Bronchial epithelial cell (primary cell): ENCODE data around the gene MAMDC4. TPM values are rescaled to one million over a fixed set of nuclear protein-coding genes. Genes with fewer than 3 reads are reported as not detected.
A peak's percentile ranks its signal among the peaks of the same experiment; 100 is the strongest.

Experiments used
- DNase-seq: peaks from one replicate; pipeline ENCODE4 v3.0.0-alpha.2; 2010; ENCODE audit warnings: low read depth
- FAIRE-seq: peaks from 2 replicates; lab custom pipeline; 2011; peaks lifted over from hg19 to GRCh38; lab: Jason Lieb, UNC
- H3K27me3 ChIP-seq: 2 replicates; pipeline ENCODE4 v1.5.1; 2011; ENCODE audit warnings: low read length; ENCODE audit not compliant: control insufficient read depth, insufficient read depth
- H3K36me3 ChIP-seq: 2 replicates; pipeline ENCODE4 v1.5.1; 2011; ENCODE audit warnings: low read length; ENCODE audit not compliant: control insufficient read depth, insufficient read depth
- H3K4me3 ChIP-seq: 2 replicates; pipeline ENCODE4 v1.5.1; 2011; ENCODE audit warnings: mild to moderate bottlenecking, low read depth, low read length, control low read depth
- total RNA-seq: library from RNA; depleted of rRNA; stranded (reverse); fragments of >200 nt; gene quantifications from 2 replicates; pipeline ENCODE4 v1.2.1, GENCODE V29; 2014
- TF ChIP-seq, protein P1 (sequence below): IDR thresholded peaks from 2 replicates; pipeline ENCODE4 v1.5.1; 2011; ENCODE audit warnings: mild to moderate bottlenecking, moderate library complexity, low read length, control low read depth, inconsistent platforms; ENCODE audit not compliant: insufficient read depth, severe bottlenecking

The MAMDC4 gene
- total RNA-seq, 1 donor from 2014 or later, result 1.1 TPM

DNA sequence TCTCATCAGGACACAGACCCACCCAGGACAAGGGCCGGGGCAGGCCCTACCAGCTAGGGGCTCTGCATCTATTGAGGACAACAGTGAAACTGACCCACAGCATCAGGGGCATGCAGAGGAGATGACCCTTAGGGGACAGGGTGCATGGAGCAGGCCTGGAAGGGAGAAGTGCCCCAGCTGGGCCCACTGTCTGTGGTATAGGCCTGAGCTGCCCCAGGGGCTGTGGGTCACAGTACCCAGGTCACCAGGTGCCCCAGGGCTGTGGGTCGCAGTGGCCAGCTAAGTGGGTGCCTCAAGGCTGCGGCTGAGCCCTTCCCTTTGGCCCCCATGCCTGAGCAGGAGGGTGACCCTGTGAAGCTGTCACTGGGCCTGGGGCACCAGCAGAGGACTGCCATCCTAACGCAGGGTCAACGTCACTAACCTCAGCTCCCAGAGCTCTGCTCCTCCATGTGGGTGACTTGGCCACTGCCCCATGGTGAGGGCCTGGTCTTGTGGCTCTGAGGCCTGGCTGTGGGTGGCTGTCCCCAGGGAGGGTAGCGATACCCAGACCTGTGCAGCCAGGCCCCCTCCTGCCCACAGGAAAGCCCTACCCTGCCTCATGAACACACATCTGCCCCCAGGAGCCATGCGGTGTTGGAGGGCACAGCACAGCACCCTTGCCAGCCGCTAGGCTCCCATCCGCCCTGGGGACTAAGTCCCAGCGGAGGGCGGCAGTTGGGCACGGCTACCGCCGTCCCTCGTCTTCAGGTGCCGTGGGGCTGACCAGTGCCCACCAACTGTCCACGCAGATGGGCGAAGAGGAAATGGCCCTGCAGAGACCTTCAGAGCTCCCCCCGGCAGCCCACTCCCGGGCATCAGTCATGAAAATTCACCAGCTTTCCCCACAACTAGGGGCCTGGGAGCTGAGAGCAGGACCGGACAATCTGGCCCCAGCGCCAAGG lies 9.1 kb downstream of the MAMDC4 start:
- no peak overlapping the region for H3K4me3 ChIP-seq
- DNase-seq (no peak), FAIRE-seq (no peak)
- peaks cover 14% of the 10 kb centered on the region for H3K36me3 ChIP-seq
- TF ChIP-seq, protein P1, sequence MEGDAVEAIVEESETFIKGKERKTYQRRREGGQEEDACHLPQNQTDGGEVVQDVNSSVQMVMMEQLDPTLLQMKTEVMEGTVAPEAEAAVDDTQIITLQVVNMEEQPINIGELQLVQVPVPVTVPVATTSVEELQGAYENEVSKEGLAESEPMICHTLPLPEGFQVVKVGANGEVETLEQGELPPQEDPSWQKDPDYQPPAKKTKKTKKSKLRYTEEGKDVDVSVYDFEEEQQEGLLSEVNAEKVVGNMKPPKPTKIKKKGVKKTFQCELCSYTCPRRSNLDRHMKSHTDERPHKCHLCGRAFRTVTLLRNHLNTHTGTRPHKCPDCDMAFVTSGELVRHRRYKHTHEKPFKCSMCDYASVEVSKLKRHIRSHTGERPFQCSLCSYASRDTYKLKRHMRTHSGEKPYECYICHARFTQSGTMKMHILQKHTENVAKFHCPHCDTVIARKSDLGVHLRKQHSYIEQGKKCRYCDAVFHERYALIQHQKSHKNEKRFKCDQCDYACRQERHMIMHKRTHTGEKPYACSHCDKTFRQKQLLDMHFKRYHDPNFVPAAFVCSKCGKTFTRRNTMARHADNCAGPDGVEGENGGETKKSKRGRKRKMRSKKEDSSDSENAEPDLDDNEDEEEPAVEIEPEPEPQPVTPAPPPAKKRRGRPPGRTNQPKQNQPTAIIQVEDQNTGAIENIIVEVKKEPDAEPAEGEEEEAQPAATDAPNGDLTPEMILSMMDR, result no peak
- H3K27me3 ChIP-seq, result no peaks in the 10 kb centered on the region

DNA sequence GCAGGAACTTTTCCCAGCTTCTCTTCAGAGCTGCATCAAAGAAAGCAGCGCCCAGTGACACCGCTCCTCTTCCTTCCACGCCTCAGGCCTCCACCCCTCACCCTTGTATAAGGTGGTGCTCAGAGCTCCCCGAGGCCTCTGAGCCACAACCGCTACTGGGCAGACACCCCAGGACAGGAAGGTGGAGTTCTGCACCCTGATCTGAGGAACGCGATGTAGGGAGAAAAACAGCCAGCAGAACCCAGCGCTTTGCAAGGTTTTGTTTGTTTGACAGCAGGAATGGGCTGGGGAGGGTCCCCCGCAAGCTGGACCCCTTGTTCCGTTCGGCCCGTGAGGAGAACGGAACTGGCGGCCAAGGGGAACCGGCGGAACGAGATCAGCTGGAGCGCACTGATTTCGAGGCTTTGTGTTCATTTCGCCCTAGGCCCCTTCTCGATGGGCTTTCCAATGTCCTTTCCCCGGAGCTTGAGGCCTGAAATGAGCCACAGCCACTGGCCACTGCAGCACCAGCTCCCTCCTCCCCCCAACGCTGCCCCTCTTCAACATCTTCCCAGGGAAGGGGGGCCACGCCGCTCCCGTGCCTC lies 9.8 kb downstream of the MAMDC4 start:
- DNase-seq (no peak), FAIRE-seq (no peak)

DNA sequence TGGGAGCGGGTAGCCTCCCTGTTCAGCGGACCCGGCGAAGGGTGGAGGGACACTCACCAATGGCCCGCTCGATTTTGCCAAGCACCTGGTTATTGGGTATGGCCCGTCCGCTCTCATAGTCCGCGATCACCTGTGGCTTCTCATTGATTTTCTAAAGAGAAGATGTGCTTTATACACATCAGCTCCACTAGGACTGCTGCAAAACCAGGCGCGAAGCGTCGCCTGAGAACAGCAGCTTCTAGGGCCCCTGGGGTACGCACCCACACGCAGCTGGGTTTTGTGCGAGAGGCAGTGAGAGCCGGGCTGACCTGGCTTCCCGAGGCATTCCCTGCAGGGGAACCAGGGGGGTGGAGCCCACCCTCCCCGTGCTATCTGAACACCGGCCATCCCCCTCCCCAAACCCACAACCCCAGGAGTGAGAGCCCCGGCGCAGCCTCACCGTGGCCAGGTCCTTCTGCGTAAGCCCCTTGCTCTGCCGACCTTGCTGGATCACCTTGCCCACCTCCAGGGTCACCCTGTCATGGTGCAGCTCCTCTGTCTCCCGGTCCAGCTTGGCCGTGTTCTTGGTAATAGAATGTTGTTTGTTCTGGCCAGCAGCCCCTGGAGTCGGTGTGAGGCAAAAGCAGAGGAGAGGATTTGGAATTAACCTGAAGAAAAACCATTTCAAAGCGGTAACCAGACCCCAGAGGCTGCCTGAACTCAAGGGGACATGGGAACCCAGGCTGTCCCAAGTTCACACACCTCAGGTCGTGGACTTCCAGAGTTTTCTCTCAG lies 10.9 kb downstream of the MAMDC4 start:
- peaks cover 14% of the 10 kb centered on the region for H3K36me3 ChIP-seq
- FAIRE-seq (peak; percentile 23), DNase-seq (no peak)
- H3K4me3 ChIP-seq, result no peak overlapping the region
- no peaks in the 10 kb centered on the region for H3K27me3 ChIP-seq
- TF ChIP-seq, protein P1, result no peak

More for the DNA sequence above, 9.8 kb downstream of the MAMDC4 start:
- Histone ChIP-seq H3K4me3 (no peak overlapping the region), H3K36me3 (peaks cover 14% of the 10 kb centered on the region), H3K27me3 (no peaks in the 10 kb centered on the region)
- TF ChIP-seq, protein P1, result no peak

DNA sequence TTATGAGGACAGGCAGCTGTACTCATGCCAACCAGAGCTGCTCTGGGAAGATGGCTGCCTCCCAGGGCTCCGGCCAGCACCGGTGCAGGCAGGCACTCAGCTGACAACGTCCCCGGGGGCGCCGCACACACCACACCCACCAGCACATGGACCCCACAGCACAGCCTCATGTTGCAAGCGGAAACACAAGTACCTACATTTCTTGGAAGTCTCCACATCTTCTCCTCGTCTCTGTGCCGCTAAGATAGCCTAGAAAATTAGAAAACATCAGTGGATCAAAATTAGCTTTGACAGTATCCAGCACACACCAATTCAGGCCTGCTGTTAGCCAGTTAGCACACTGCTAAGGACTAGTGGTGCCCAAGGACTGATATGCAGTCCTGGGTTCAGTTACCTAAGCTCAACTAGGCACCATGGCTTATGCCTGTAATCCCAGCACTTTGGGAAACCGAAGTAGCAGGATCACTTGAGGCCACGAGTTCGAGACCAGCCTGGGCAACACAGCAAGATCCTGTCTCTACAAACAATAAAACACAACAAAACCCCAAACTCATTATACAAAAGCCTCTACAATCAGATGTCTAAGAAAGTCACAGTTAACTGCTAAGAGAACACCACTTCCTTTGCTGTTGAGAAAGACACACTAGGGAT lies 11.6 kb downstream of the MAMDC4 start:
- H3K27me3 ChIP-seq, result no peaks in the 10 kb centered on the region
- TF ChIP-seq, protein P1, result no peak
- no peak overlapping the region for H3K4me3 ChIP-seq
- DNase-seq (no peak), FAIRE-seq (peak; percentile 36)
- peaks cover 14% of the 10 kb centered on the region for H3K36me3 ChIP-seq

DNA sequence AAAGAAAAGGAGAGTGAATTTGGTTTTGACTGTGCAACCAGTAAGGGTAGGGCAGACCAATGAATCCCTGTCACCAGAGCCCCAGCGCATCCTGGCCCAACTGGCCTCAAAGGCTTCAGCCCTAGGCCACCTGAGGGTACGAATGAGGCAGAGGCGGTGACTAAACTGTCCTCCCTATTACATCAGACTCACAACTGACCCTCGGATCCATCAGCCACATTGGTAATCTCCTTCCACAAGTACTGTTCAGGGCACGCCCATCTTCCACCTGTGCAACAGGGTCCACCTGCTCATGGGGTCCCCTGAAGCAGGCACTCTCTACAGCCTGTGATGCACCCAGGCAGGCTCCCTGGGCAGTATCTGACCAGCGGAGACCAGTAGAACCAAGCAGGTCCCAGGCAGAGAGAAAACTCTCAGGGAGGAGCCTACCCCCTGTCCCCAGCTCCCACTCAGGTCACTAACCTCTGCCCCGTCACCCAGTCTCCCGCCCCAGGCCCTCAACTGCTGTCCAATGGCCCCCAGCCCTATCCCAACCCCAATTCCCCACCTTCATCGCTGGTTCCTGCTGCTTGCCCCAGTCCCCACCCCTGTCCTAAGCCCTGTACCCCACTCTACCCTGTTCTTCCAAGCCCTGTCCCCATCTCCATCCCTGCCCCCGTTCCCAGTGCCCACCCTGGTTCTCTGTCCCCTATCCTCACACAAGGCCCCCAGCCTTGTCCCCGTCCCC lies 13.1 kb downstream of the MAMDC4 start:
- DNase-seq (no peak), FAIRE-seq (peak; percentile 66)
- H3K4me3 ChIP-seq, result peak overlapping the region; percentile 92
- TF ChIP-seq, protein P1, result no peak
- H3K27me3 ChIP-seq, result no peaks in the 10 kb centered on the region
- H3K36me3 ChIP-seq, result peaks cover 14% of the 10 kb centered on the region
